ENCODE data around the gene BRDT. TPM values are rescaled to one million over a fixed set of nuclear protein-coding genes. Genes with fewer than 3 reads are reported as not detected.

Gene BRDT
- total and polyA plus RNA-seq, 2 of the 8 experiments (the other 6 are each of a cell fraction or from before 2014, with no cell fraction given): 0.08 TPM; not detected in 1

DNA sequence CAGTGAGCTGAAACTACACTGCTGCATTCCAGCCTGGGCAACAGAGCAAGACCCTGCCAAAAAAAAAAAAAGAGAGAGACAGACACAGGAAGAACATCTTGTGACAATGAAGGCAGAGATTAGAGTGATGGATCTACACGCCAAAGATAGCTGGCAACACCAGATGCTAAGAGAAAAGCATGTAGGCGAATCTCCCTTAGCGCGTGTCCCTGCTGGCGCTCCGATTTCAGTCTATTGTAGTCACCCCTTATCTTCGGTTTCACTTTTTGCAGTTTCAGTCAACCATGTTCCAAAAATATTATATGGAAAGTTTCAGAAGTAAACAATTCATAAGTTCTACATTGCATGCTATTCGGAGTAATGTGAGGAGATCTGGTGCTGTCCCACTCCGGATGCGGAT, 11.6 kb upstream of the BRDT start:
- H2AK5ac ChIP-seq (ENCODE audit: low read depth, low read length): no peak overlapping the region
- H3K4ac ChIP-seq (replicated peaks; ENCODE audit: insufficient read length, low read depth, low read length): no peak overlapping the region
- no peak overlapping the region for H3K14ac ChIP-seq (ENCODE audit: insufficient read length)
- no peak overlapping the region for H4K8ac ChIP-seq (ENCODE audit: extremely low read depth, insufficient read depth, low read length)
- no peak overlapping the region for H3K4me3 ChIP-seq (ENCODE audit: extremely low read depth in 1 of 4, insufficient read depth in 2 of 4, low read depth in 3 of 4, low read length in 4 of 4)
- H3K27me3 ChIP-seq (replicated peaks in 1 of 4; ENCODE audit: control insufficient read depth in 3 of 4, extremely low read depth in 1 of 4, insufficient read depth in 3 of 4, low read length in 3 of 4): no peaks in the 10 kb centered on the region
- no peak overlapping the region for H3K4me2 ChIP-seq (ENCODE audit: insufficient read depth in 1 of 2, low read depth in 2 of 2, low read length in 2 of 2)
- H3K23ac ChIP-seq (ENCODE audit: insufficient read length): no peak overlapping the region
- no peak overlapping the region for H3K18ac ChIP-seq (ENCODE audit: extremely low read depth, low read length)
- no peak overlapping the region for H3K27ac ChIP-seq (ENCODE audit: low read depth, low read length)
- no peak overlapping the region for H4K91ac ChIP-seq (replicated peaks; ENCODE audit: insufficient read length, low read length)
- no peak overlapping the region for H2BK12ac ChIP-seq (ENCODE audit: low read depth, low read length)
- no peak overlapping the region for H3K56ac ChIP-seq (replicated peaks; ENCODE audit: insufficient read length, low read depth, low read length)
- H4K20me1 ChIP-seq (replicated peaks in 1 of 2; ENCODE audit: control insufficient read depth in 1 of 2, insufficient read depth in 2 of 2, low read length in 2 of 2): no peaks in the 10 kb centered on the region
- H3K4me1 ChIP-seq (replicated peaks in 1 of 4; ENCODE audit: control insufficient read depth in 3 of 4, insufficient read depth in 4 of 4, low read length in 3 of 4): no peaks in the 10 kb centered on the region
- no peak overlapping the region for H2BK120ac ChIP-seq (replicated peaks; ENCODE audit: low read depth, low read length)
- H3K23me2 ChIP-seq (ENCODE audit: low read depth, low read length): no peaks in the 10 kb centered on the region
- ChIA-PET CTCF (ENCODE audit: partially characterized antibody) (interaction anchor here (0.7 to 1.1 kb wide), 3 partner anchors 9 to 654 kb away, joined by 3 read pairs; no protein-coding TSS in a partner anchor), POLR2A (ENCODE audit: partially characterized antibody) (no interaction called here)
- no peaks in the 10 kb centered on the region for H3K36me3 ChIP-seq (ENCODE audit: control insufficient read depth in 2 of 4, insufficient read depth in 4 of 4, low read length in 3 of 4)
- DNase-seq (ENCODE audit: low read depth in 1 of 2, low spot score in 2 of 2) (no peak), FAIRE-seq (no peak)
- no peak overlapping the region for H3K9ac ChIP-seq (replicated peaks in 1 of 4; ENCODE audit: extremely low read depth in 1 of 4, low read depth in 3 of 4, low read length in 3 of 4)
- H2BK5ac ChIP-seq (ENCODE audit: low read depth, low read length): no peak overlapping the region
- H3K9me3 ChIP-seq (ENCODE audit: insufficient read depth in 2 of 2, low read depth in 1 of 2, low read length in 1 of 2): no peaks in the 10 kb centered on the region
- H4K5ac ChIP-seq (ENCODE audit: insufficient read length, low read depth, low read length): no peak overlapping the region
- no peak overlapping the region for H2BK20ac ChIP-seq (ENCODE audit: low read length)
- no peaks in the 10 kb centered on the region for H3K79me1 ChIP-seq (ENCODE audit: low read depth, low read length)
- TF ChIP-seq, protein P1, sequence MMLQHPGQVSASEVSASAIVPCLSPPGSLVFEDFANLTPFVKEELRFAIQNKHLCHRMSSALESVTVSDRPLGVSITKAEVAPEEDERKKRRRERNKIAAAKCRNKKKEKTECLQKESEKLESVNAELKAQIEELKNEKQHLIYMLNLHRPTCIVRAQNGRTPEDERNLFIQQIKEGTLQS (IDR thresholded peaks at IDR 0.05; ENCODE audit: insufficient read depth, low read depth, low read length): no peak
- no peaks in the 10 kb centered on the region for H3K79me2 ChIP-seq (ENCODE audit: control insufficient read depth in 1 of 2, insufficient read depth in 2 of 2, low read length in 2 of 2)
- H2AFZ ChIP-seq (ENCODE audit: low read length): no peak overlapping the region
- WGBS, 2 experiments (ENCODE audit: extremely low coverage in 1 of 2, insufficient coverage in 1 of 2, insufficient read length in 1 of 2, insufficient replicate concordance in 2 of 2, low coverage in 1 of 2, low lambda C conversion rate in 2 of 2, missing lambda C conversion rate in 1 of 2): 90% methylated on average over 10 of the region's 10 CpGs; no CpG with 5 or more reads in 1 of the 2 experiments
- no peak overlapping the region for H2BK15ac ChIP-seq (ENCODE audit: low read length)
